ENCODE measurements around the gene GAS2L1. TPM values are rescaled to one million over a fixed set of nuclear protein-coding genes. Genes with fewer than 3 reads are reported as not detected.

Gene GAS2L1
- total RNA-seq, 2 donors from 2014 or later: 32.5 to 52.9 TPM

DNA sequence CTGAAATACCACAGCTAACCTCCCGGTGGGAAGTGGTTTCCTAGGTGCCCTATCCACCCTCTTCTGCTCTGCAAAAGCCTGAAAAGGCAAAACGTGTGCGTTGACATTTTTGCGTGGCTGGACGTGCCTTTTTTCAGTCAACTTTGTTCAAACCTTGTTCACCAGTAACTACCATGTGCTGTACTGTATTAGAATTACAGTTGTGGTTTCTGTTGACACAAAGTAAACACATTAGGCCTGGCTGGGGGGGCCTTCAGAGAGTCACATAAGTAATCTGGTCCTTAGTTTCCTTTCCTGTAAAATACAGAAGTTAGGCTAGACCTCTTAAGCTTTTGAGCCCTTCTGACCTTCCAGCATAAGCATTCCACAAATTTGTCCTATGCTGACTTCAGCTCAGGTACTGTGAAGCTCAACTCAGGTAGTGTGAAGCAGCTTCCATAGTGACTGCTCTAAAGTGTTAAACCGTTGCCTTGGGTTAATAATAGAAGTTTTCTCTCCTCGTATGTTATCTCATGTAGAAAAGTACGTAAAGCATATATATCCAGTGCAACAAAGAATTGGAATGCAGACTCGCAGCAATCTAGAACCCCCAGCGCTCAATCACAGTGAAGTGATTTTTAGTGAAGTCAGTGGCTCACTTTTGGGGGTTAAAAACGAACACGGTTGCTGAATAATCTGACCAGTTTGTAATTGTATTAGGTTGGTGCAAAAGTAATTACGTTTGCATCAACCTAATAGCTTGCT, 36.5 kb upstream of the GAS2L1 start:
- no peak for TF ChIP-seq CTCF (IDR thresholded peaks at IDR 0.05)
- DNase-seq (ENCODE audit: low spot score) (no peak), ATAC-seq (ENCODE audit: insufficient number of reproducible peaks, low FRiP score, low read depth) (no peak)
- peaks cover 18% of the 10 kb centered on the region for H3K36me3 ChIP-seq
- H3K4me3 ChIP-seq: peak overlapping the region; percentile 92
- no peaks in the 10 kb centered on the region for H3K27me3 ChIP-seq (replicated peaks; ENCODE audit: insufficient read depth)
- no peaks in the 10 kb centered on the region for H3K9me3 ChIP-seq
- H3K4me1 ChIP-seq (ENCODE audit: control insufficient read depth in 1 of 2, low read depth in 2 of 2): peaks cover 41 to 67% of the 10 kb centered on the region in 2 donors
- H3K27ac ChIP-seq: peak overlapping the region in 1 of 2 donors; percentile 97

DNA sequence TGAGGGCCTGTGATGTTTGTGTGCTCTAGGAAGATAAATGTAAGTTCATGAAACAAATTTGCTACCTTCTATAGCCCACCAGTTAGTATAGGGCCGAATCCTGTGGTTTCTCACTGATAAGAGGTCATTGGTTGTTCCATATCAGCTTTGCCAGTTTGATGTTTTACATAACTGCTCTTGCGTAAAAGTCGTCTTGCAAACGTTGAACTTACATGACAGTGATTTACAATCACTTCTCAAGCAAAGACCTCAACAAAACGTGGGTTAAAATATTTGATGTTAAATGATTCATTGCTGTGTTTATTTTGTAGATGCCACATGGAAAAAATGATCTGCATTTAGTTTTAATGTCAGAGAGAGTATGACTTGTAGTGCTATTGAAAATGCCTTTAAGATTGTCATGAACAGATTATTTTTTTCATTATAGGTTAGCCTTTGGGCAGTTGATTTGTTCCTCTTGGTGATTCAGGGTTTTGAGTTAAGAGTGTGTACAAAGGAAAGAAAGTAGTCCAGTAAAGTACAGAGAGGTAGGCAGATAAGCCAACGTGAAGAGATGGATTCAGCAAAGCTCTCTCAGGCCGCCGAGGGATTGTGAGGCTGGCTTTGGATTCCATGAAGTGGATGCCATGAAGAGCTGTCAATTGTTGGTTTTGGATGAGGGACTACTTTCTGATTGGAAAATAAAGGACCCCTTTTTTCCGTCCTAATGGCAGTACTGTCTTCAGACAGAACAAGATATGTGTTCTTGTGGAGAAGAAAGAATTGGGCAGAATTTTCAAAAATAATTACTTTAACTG, 35.8 kb upstream of the GAS2L1 start:
- Histone ChIP-seq H3K4me3 (peak overlapping the region; percentile 92), H3K9me3 (no peaks in the 10 kb centered on the region), H3K27me3 (replicated peaks; ENCODE audit: insufficient read depth) (no peaks in the 10 kb centered on the region), H3K36me3 (peaks cover 22% of the 10 kb centered on the region), H3K27ac (no peak overlapping the region), H3K4me1 (ENCODE audit: control insufficient read depth in 1 of 2, low read depth in 2 of 2) (peaks cover 41 to 73% of the 10 kb centered on the region in 2 donors)
- DNase-seq (ENCODE audit: low spot score) (no peak), ATAC-seq (ENCODE audit: insufficient number of reproducible peaks, low FRiP score, low read depth) (no peak)
- no peak for TF ChIP-seq CTCF (IDR thresholded peaks at IDR 0.05)

DNA sequence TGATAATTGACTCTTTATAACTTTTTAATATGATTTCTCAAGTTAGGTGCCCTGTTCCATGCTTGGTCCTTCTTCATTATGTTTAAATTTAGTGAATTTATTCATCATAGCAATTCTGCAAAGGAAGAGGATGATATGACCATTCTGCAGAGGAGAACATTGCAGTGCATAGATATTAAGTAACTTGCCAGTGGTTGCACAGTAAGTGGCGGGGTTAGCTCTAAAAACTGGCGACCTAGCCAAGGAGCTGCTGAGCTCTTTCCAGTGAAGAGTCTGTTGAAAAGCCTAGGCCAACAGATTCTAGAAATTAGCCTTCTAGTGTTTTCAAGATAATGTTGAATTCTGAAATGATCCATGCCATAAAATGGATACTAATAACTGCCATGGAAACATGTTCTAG, 33.8 kb upstream of the GAS2L1 start:
- ATAC-seq (ENCODE audit: insufficient number of reproducible peaks, low FRiP score, low read depth) (no peak), DNase-seq (ENCODE audit: low spot score) (no peak)
- Histone ChIP-seq H3K27ac (no peak overlapping the region), H3K9me3 (no peaks in the 10 kb centered on the region), H3K4me1 (ENCODE audit: control insufficient read depth in 1 of 2, low read depth in 2 of 2) (peaks cover 29 to 75% of the 10 kb centered on the region in 2 donors), H3K27me3 (replicated peaks; ENCODE audit: insufficient read depth) (no peaks in the 10 kb centered on the region), H3K4me3 (no peak overlapping the region), H3K36me3 (peaks cover 32% of the 10 kb centered on the region)
- TF ChIP-seq CTCF (IDR thresholded peaks at IDR 0.05): no peak

DNA sequence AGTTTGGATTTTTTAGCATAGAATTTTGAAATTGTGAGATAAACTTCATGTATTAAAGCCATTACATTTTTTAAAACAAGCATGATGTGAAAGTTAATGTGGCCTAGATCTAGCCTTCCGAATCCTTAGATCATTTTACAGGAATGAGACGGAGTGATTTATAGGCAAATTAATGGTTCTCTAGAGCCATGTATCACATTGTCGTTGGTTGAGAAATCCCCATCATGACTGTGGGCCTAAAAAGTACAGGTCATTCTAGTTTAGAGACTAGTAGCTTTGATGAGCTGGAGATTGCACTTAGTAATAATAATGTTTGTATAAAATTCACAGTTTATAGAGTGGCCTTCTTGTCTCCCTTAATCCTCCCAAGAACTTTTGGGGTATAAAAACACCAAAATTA, 31.3 kb upstream of the GAS2L1 start:
- Histone ChIP-seq H3K9me3 (no peaks in the 10 kb centered on the region), H3K36me3 (peaks cover 55% of the 10 kb centered on the region), H3K4me1 (ENCODE audit: control insufficient read depth in 1 of 2, low read depth in 2 of 2) (peaks cover 27 to 68% of the 10 kb centered on the region in 2 donors), H3K27ac (no peak overlapping the region), H3K4me3 (no peak overlapping the region), H3K27me3 (replicated peaks; ENCODE audit: insufficient read depth) (no peaks in the 10 kb centered on the region)
- no peak for TF ChIP-seq CTCF (IDR thresholded peaks at IDR 0.05)
- DNase-seq (ENCODE audit: low spot score): no peak
- ATAC-seq (ENCODE audit: insufficient number of reproducible peaks, low FRiP score, low read depth): no peak

GRCh38 chr22:29275819-29276565, 30.5 kb upstream of the GAS2L1 start:
- DNase-seq (ENCODE audit: low spot score): no peak
- Histone ChIP-seq H3K27ac (no peak overlapping the region), H3K9me3 (no peaks in the 10 kb centered on the region), H3K27me3 (replicated peaks; ENCODE audit: insufficient read depth) (no peaks in the 10 kb centered on the region), H3K4me1 (ENCODE audit: control insufficient read depth in 1 of 2, low read depth in 2 of 2) (peaks cover 24 to 60% of the 10 kb centered on the region in 2 donors), H3K4me3 (no peak overlapping the region), H3K36me3 (peaks cover 59% of the 10 kb centered on the region)
- ATAC-seq (ENCODE audit: insufficient number of reproducible peaks, low FRiP score, low read depth): no peak
- TF ChIP-seq CTCF (IDR thresholded peaks at IDR 0.05): no peak

Measured in thoracic aorta (tissue), 2 donors.